Measurements from ENCODE around the gene ZXDC.

The ZXDC gene

GRCh38 chr3:126413693-126414080, 62.0 kb downstream of the ZXDC start:
- DNase-seq: no peak

DNA sequence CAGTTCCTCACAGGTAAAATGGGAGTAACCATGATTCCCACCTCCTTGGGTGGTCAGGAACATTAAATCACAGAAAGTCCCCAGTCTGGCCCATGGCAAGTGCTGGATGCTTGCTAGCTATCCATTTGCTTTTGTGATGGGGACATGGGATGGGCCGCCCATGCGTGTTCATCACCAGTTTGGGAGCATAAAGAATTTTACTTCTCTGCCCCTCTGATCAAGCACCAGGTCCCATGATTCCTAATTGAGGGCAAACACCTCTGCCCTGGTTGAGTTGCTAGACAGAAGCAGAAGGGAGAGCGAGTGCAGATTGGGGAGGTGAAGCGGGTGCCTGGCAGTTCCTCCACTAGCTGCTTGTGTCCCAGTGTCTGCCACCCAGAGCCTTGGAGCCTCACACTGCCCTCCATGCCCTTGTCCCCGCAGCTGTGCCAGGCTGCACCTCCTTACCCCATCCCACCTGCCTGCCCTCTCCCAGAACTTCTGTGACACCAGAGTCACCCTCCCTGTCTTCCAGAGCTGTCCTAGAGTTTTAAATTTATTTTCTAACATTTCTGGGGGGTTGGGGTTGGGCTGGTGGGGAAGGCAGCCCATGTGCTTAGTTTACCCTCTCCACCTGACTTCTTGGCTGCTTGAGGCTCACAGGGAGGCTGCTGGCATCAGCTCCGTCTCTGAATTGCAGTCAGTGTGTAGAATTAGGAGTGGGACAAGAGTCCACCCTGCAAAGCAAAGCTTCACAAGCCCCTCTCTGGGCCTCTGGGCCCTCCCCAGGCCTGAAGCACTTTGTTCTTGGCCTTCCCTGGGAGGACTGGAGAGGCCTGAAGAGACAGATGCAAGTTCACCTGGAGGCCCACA, 62.6 kb downstream of the ZXDC start:
- no peak for DNase-seq

DNA sequence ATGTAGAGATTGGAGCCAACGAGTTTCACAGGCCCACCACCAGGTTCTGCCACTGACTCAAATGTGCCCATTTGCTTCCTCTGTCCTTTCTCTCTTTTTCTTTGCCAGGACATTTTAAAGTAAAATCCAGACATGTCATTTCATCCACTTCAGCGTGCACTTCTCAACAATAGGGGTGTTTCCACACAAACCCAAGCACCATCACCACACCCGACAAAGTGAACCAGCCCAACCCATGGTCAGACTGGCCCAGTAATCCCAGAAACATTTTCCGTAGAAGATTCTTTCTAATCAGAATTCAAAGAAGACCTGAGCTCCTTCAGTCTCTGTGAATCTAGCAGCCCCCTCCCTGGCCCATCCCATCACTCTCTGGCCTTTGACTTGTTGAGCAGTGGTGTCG, 67.6 kb downstream of the ZXDC start:
- no peak for DNase-seq

GRCh38 chr3:126407412-126408044, 68.2 kb downstream of the ZXDC start:
- no peak for DNase-seq

- no peak for DNase-seq
Measured at GRCh38 chr3:126406389-126407296, 69.0 kb downstream of the ZXDC start.

GRCh38 chr3:126402666-126403302, 72.9 kb downstream of the ZXDC start:
- DNase-seq: no peak

DNA sequence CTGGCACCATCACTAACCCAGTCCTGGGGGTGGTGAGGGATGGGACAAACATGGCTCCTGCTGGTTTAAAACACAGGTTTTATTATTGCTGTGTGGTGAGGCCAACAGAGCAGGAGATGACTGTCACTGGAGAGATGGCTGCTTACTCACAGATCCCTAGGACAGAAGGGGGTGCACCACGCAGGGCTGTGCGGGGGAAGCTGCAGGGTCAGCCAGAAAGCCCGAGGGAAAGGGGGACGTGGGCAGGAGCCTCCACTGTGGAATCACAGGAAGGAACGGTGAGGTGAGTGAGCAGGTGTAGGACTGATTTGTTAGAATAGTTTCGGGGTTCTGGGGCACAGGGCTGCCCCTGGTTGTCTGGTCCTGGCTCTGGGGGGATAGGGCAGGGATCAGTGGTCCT, 73.5 kb downstream of the ZXDC start:
- DNase-seq: no peak

GRCh38 chr3:126401611-126402160, 74.0 kb downstream of the ZXDC start:
- DNase-seq: no peak

- DNase-seq: no peak
Measured at GRCh38 chr3:126399756-126400155, 75.9 kb downstream of the ZXDC start.

DNA sequence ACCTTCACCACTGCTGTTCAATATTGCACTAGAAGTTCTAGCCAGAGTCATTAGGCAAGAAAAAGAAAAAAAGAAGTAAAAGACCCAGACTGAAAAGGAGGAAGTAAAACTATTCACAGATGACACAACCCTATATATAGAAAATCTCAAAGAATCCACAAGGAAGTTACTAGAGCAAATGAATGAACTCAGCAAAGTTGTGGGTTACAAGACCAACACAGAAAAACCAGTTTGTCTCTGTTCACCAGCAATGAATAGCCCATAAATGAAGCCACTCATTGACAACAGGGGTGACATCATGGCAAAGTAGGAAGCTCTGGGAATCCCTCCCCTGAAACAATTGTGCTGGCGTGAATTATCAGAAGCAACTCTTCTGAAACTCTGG, 76.3 kb downstream of the ZXDC start:
- no peak for DNase-seq

DNA sequence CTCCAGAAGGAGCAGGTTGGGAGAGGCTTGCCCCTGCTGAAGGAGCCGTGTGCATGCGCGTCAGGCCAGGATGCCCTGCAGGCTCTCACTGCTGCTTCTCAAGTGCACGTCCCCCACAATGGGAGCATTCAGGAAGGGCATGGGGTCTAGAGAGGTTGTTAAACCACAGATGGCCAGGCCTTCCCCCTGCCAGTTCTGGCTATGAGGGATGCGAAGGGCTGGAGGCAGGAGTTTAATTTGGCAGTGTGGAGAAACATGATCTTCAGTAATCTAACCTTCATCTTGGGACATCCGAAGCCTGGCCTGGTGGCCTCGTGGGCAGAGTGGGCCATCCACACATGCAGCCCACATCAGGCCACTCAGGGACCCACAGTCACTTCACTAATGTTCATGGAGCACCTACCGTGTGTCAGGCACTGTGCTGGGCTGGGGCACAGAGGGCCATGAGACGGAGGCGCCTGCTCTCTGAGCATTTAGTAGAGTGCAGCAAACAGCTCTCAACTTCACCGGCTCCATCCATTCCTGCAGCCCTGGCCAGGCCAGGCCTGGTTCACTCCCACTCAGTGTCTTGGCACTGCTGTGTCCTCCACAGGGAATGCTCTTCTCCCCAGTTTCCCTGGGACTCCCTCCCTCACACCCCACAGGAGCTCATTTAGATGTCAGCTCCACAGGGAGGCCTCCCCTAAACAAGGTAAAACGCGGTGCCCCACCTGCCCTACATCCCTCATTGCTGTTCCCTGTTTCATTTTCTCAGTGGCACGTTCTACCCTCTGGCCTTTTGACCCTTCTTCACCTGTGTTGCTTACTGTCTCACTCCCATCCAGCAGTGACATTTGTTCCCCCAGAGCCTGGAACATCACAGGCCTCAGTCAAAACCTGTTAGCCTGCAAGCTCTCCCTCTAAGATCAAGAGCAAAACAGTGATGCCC, 77.0 kb downstream of the ZXDC start:
- DNase-seq: no peak

DNA sequence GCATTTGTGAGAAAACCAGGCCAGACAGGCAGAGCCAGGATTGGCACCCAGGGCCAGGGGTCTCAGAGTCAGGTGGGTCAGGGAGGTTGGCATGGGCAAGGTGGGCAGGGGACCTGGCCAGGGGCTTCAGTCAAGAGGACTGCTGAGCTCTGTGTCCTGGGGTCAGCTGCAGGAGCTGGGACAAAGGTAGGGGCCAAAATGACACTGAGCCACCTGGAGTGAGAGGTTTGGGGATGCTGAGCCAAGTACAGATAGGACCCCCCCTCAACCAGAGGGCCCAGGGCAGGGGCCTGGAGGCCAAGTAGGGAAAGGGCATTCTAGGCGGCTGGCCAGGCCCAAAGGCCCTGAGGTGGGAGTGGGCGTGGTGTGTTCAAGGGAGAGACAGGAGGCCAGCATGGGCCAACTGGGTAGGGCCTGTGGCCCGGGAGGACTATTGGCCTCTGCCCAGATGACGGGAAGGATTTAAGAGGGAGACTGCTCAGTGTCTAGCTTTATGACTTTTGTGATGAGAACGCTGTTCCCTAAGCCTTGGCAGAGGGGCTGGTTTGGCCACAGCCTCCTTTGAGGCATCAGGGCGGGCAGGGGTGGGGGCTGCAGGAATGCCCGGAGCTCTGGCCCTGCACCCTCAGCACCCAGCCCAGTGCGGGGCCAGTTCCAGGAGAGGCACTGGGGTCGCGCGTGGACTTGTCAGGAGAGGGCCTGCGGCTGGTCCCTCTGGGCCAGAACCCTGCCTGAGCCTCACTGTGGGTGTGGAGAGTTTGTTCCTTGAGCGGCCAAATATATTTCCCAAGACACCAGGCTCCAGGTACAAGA, 77.9 kb downstream of the ZXDC start:
- no peak for DNase-seq

DNA sequence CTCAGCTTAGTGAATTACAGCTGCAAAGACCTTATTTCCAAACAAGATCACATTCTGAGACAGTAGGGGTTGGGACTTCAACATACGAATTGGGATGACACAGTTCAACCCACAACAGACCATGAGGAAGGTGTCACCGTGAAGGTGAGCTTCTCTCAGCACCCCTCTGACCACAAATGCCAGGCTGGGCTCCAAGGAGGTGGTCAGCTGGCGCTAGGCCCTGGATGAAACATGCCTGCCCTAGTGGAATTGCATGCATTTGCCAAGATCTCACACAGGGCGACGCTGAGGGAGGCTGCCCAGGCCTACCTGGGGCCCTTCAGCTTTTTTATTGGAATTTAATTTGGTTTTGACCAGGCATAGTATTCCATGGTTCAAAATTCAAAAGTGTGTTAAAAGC, 79.2 kb downstream of the ZXDC start:
- DNase-seq: no peak

DNA sequence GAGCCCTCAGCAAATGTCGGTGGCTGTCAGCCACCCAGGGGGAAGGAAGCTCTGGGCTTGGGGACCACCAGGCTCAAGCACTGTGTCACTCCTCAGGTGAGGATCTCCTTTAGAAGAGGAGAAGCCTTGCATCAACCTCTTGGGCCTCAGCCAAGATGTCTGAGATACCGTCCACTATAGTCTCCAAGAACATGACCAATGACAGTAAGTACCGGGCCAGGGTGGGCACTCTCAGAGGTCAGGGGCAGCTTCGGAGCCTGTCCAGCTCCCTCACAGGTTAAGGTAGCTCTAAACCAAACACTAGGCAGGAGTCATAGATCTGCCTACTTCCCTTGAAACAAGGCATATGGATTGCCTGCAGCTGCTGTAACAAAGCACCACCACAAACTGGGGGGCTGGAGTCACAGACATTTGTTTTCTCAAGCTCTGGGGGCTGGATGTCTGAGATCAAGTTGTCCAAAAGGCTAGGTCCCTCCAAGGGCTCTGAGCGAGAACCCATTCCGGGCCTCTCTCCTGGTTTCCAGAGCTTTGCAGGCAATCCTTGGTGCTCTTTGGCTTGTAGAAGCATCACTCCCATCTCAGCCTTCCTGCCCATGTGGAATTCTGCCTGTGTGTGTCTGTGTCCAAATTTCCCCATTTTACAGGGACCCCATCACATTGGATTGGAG, 79.7 kb downstream of the ZXDC start:
- DNase-seq: no peak

DNA sequence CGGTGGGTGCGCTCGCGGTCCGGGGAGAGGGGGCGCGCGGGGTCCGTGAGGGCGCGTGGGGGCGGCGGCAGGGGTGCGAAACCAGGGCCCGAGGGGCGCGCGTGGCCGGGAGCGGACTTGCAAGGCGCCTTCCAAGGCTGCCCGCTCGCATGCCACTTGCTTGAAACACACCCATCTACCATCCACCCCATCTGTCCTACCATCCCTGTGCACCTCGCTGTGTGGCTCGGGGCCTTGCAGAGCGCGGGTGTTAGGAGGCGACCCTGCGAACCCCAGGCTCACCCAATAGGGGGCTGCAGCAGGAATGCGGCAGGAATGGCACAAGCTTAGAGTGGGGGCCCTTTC, 80.7 kb downstream of the ZXDC start:
- no peak for DNase-seq

GRCh38 chr3:126394179-126394976, 81.3 kb downstream of the ZXDC start, which contains the start of gene CFAP100:
CFAP100 (plus strand) TSS chr3:126394909; CDS start chr3:126396001, 1,092 bp downstream.
- DNase-seq: no peak

DNA sequence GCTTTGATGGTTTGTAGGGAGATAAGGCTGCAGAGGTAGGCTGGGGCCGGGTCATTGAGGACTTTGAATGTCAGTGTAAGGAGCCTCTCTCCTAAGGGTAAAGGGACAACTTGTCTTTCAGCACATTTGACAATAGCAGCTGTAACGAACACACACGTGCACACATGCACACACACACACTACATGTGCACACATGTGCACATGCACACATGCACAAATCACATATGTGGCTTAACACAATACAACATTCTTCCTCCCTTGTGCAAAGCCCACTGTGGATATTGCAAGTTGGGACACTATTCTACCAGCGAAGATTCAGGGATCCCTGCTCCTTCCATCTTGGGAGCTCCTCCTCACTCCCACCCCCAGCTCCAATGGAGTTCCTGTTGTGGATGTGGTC, 82.1 kb downstream of the ZXDC start:
- no peak for DNase-seq

DNA sequence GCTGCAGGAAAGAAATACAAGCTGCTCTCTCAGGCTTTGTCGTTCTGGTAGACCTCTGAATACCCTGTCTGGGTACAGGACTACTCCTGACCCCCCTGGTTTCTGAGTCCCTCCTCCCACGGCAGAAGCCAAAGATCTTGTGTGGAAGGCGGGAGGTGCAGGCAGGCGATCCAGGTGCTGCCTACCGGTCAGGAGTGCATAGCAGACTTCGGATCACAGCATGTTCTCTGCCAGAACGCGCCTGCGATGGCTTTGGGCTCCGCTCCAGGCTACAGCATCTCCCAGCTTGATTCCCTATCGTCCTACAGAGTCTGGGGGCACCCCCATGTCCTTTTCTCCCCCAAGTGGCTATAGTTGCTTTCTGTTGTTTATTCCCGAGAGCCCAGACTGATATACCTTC, 83.4 kb downstream of the ZXDC start:
- no peak for DNase-seq

DNA sequence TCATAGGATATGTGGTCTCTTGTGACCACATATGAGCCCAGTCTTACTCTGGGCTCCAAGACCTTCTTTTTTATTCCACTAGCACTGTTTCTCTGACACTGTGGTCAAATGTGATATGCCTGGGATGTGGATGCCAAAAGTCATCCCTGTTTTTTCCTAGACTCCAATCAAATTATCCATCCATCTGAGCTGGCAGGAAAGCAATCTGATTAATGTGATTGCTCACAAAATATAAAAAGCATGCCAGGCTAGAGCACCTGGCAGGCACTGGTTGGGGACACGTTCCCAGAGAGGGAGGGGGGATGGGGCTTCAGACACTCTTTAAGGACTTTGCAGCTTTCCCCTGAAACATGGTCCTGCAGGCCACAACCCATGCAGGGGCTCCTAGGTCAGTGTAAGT, 84.1 kb downstream of the ZXDC start:
- no peak for DNase-seq

Measured in activated CD4-positive, CD25-positive, alpha-beta regulatory T cell treated with anti-CD3 and anti-CD28 coated beads, Interleukin-2, amount 50 U/mL, for 72 hours (primary cell).